Thoracic aorta (tissue), 2 donors: ENCODE measurements around the gene INSIG1. TPM values are rescaled to one million over a fixed set of nuclear protein-coding genes. Genes with fewer than 3 reads are reported as not detected.

Experiments used
- ATAC-seq: fragments of 150-250 bp; one replicate; pipeline ENCODE4 v1.8.0; 2017; ENCODE audit warnings: low read depth; ENCODE audit not compliant: insufficient number of reproducible peaks, low FRiP score
- DNase-seq: peaks from one replicate; pipeline ENCODE4 v3.0.0-alpha.2; 2020; ENCODE audit warnings: low spot score
- H3K27ac ChIP-seq, 2 donors: fragments of 200-600 bp; sonication (generic); 1 replicate in 1 of 2; 2 replicates in 1 of 2; pipeline ENCODE4 v1.5.1; 2016; ENCODE audit warnings: mild to moderate bottlenecking in 2 of 2, moderate library complexity in 2 of 2
- H3K27me3 ChIP-seq: fragments of 200-600 bp; sonication (generic); replicated peaks from 2 replicates; pipeline ENCODE4 v1.6.0; 2016; ENCODE audit warnings: mild to moderate bottlenecking; ENCODE audit not compliant: insufficient read depth
- H3K36me3 ChIP-seq: fragments of 200-600 bp; sonication (generic); one replicate; pipeline ENCODE4 v1.5.1; 2016
- H3K4me1 ChIP-seq, 2 donors: fragments of 200-600 bp; sonication (generic); 1 replicate in 1 of 2; 2 replicates in 1 of 2; pipeline versions ENCODE4 v1.5.1 to v1.6.0; 2016; ENCODE audit warnings: low read depth in 2 of 2, mild to moderate bottlenecking in 1 of 2; ENCODE audit not compliant: control insufficient read depth in 1 of 2
- H3K4me3 ChIP-seq: fragments of 200-600 bp; sonication (generic); 2 replicates; pipeline ENCODE4 v1.5.1; 2016; ENCODE audit warnings: mild to moderate bottlenecking
- H3K9me3 ChIP-seq: fragments of 200-600 bp; sonication (generic); 2 replicates; pipeline ENCODE4 v1.5.1; 2016
- total RNA-seq, 2 donors: library from RNA; depleted of rRNA; stranded (reverse); fragments of >200 nt; gene quantifications; one replicate each; pipeline versions ENCODE4 v1.1.0 to v1.2.3, GENCODE V29; 2016
- TF ChIP-seq, protein P1 (sequence below): fragments of 200-600 bp; sonication (generic); IDR thresholded peaks from one replicate; pipeline ENCODE4 v1.5.1; 2019; ENCODE audit warnings: antibody characterized with exemption

Gene INSIG1
- total RNA-seq, 2 donors from 2014 or later: 42.9 to 83.2 TPM

- Histone ChIP-seq H3K4me3 (no peak overlapping the region), H3K27me3 (no peaks in the 10 kb centered on the region), H3K4me1 (no peaks in the 10 kb centered on the region), H3K36me3 (no peaks in the 10 kb centered on the region), H3K9me3 (no peaks in the 10 kb centered on the region), H3K27ac (no peak overlapping the region)
- DNase-seq (no peak), ATAC-seq (no peak)
- TF ChIP-seq, protein P1, sequence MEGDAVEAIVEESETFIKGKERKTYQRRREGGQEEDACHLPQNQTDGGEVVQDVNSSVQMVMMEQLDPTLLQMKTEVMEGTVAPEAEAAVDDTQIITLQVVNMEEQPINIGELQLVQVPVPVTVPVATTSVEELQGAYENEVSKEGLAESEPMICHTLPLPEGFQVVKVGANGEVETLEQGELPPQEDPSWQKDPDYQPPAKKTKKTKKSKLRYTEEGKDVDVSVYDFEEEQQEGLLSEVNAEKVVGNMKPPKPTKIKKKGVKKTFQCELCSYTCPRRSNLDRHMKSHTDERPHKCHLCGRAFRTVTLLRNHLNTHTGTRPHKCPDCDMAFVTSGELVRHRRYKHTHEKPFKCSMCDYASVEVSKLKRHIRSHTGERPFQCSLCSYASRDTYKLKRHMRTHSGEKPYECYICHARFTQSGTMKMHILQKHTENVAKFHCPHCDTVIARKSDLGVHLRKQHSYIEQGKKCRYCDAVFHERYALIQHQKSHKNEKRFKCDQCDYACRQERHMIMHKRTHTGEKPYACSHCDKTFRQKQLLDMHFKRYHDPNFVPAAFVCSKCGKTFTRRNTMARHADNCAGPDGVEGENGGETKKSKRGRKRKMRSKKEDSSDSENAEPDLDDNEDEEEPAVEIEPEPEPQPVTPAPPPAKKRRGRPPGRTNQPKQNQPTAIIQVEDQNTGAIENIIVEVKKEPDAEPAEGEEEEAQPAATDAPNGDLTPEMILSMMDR: no peak
These were observed 26.6 kb downstream of the INSIG1 start for GRCh38 chr7:155324012-155324917.

- no peak overlapping the region for H3K27ac ChIP-seq
- DNase-seq (no peak), ATAC-seq (no peak)
- H3K4me1 ChIP-seq: no peaks in the 10 kb centered on the region
- no peaks in the 10 kb centered on the region for H3K27me3 ChIP-seq
- TF ChIP-seq, protein P1: no peak
- no peaks in the 10 kb centered on the region for H3K9me3 ChIP-seq
- no peak overlapping the region for H3K4me3 ChIP-seq
- H3K36me3 ChIP-seq: no peaks in the 10 kb centered on the region
These were observed 27.2 kb downstream of the INSIG1 start for GRCh38 chr7:155324918-155325235.

DNA sequence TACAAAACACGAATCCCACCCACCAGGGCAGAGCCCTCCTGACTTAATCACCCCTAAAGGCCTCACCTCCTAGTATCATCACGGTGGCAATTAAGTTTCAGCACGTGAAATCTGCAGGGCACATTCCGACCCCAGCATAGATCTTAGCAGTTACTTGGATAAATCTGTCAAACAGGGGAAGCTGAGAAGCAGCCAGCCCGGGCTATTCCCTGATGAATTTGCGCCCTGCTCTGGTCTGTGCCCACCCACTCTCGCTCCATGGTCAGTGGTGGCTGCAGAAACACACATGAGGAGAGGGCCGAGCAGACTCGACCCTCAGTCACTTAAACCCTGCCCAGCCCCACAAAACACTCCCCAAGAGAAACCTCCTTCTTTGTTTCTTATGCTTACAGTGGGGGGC lies 28.7 kb downstream of the INSIG1 start:
- no peaks in the 10 kb centered on the region for H3K4me1 ChIP-seq
- no peak overlapping the region for H3K27ac ChIP-seq
- H3K4me3 ChIP-seq: no peak overlapping the region
- H3K36me3 ChIP-seq: no peaks in the 10 kb centered on the region
- TF ChIP-seq, protein P1: no peak
- H3K27me3 ChIP-seq: no peaks in the 10 kb centered on the region
- H3K9me3 ChIP-seq: no peaks in the 10 kb centered on the region
- DNase-seq (no peak), ATAC-seq (no peak)

DNA sequence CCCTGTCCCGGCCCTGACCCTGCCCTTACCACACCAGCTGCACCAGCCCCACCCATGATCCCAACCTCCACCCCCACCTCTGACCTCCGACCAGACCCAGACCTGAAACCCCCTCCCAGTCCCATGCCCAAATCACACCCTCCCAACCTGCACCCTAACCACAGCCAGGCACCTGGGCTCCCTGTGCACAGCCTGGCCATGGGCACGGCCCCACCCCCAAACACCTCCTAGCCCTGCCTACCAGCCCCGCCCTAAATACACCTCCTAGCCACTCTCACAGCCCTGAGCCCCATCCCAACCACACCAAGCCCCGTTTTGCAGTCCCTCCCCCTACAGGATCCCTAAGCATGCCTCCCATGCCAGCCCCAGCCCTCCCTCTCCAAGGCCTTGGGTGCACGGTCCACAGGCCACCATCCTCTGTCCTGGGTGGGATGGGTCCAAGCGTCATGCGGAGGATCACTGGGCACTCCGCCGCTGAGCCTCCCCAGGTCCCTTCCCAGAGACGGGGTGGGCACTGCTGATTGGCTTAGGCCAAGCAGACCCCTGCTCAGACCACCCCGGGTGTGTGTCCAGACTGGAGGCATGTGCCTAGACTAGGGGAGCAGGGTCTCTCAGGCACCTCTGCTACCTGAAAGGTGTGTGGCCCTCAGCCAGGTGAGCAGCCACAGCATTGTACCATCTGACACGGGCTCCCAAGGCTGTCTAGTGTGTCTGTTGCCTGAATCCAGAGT lies 30.1 kb downstream of the INSIG1 start:
- Histone ChIP-seq H3K9me3 (no peaks in the 10 kb centered on the region), H3K4me1 (no peaks in the 10 kb centered on the region), H3K4me3 (no peak overlapping the region), H3K36me3 (no peaks in the 10 kb centered on the region), H3K27me3 (no peaks in the 10 kb centered on the region), H3K27ac (no peak overlapping the region)
- no peak for DNase-seq
- TF ChIP-seq, protein P1: no peak
- no peak for ATAC-seq

- TF ChIP-seq, protein P1: no peak
- H3K4me3 ChIP-seq: no peak overlapping the region
These were observed 31.5 kb downstream of the INSIG1 start for GRCh38 chr7:155329225-155329624.

More at GRCh38 chr7:155329225-155329624, 31.5 kb downstream of the INSIG1 start:
- no peaks in the 10 kb centered on the region for H3K36me3 ChIP-seq
- H3K9me3 ChIP-seq: no peaks in the 10 kb centered on the region
- ATAC-seq (no peak), DNase-seq (no peak)
- no peak overlapping the region for H3K27ac ChIP-seq
- H3K27me3 ChIP-seq: no peaks in the 10 kb centered on the region
- no peaks in the 10 kb centered on the region for H3K4me1 ChIP-seq
